Progenitor cell of endocrine pancreas (in vitro differentiated cells): ENCODE measurements around the gene ATP13A1. TPM values are rescaled to one million over a fixed set of nuclear protein-coding genes. Genes with fewer than 3 reads are reported as not detected.
"Not testable (repeated sequence)": the region's sequence is repeated elsewhere in the genome, so short reads cannot be mapped to it uniquely, and the experiment has no call there.

Experiments used
- DNase-seq: peaks from one replicate; pipeline ENCODE4 v3.0.0; 2021; ENCODE audit warnings: low spot score; ENCODE audit not compliant: unreplicated experiment
- H3K27ac Mint-ChIP-seq: 2 replicates; pipeline ENCODE4 v1.8.0; 2021; ENCODE audit warnings: mild to moderate bottlenecking, moderate library complexity, mixed read lengths
- H3K27me3 Mint-ChIP-seq: 2 replicates; pipeline ENCODE4 v1.8.0; 2021; ENCODE audit warnings: mixed read lengths
- H3K36me3 Mint-ChIP-seq: 2 replicates; pipeline ENCODE4 v1.8.0; 2022; ENCODE audit warnings: mixed read lengths; ENCODE audit not compliant: insufficient read depth
- H3K4me1 Mint-ChIP-seq: 2 replicates; pipeline ENCODE4 v1.8.0; 2021; ENCODE audit warnings: low read depth, mixed read lengths
- H3K4me3 Mint-ChIP-seq: 2 replicates; pipeline ENCODE4 v1.8.0; 2021; ENCODE audit warnings: low read depth, mild to moderate bottlenecking, moderate library complexity, mixed read lengths
- H3K9me3 Mint-ChIP-seq: 2 replicates; pipeline ENCODE4 v1.8.0; 2021; ENCODE audit warnings: low read depth, mixed read lengths
- CTCF ChIP-seq: fragments of 200-600 bp; sonication (generic); IDR thresholded peaks from one replicate; pipeline ENCODE4 v1.5.0; 2021; ENCODE audit warnings: antibody characterized with exemption, mild to moderate bottlenecking; ENCODE audit not compliant: unreplicated experiment
- total RNA-seq: library from RNA; stranded (reverse); gene quantifications from 2 replicates; pipeline ENCODE4 v1.2.1, GENCODE V29; 2021

ATP13A1 gene
- total RNA-seq, 1 donor from 2014 or later, result 81.1 TPM

GRCh38 chr19:19602136-19602712 is 61.3 kb downstream of the ATP13A1 start:
- no peak overlapping the region for H3K27ac Mint-ChIP-seq
- H3K4me1 Mint-ChIP-seq, result no peaks in the 10 kb centered on the region
- H3K9me3 Mint-ChIP-seq, result no peaks in the 10 kb centered on the region
- no peak for DNase-seq
- no peaks in the 10 kb centered on the region for H3K36me3 Mint-ChIP-seq
- H3K27me3 Mint-ChIP-seq, result no peaks in the 10 kb centered on the region
- H3K4me3 Mint-ChIP-seq, result no peak overlapping the region
- TF ChIP-seq CTCF, result no peak

- DNase-seq, result no peak
- no peaks in the 10 kb centered on the region for H3K9me3 Mint-ChIP-seq
- H3K27me3 Mint-ChIP-seq, result no peaks in the 10 kb centered on the region
- no peaks in the 10 kb centered on the region for H3K36me3 Mint-ChIP-seq
- H3K27ac Mint-ChIP-seq, result peak overlapping the region; percentile 5
- TF ChIP-seq CTCF, result no peak
- no peaks in the 10 kb centered on the region for H3K4me1 Mint-ChIP-seq
- no peak overlapping the region for H3K4me3 Mint-ChIP-seq
Observed at GRCh38 chr19:19600793-19601330, 62.6 kb downstream of the ATP13A1 start.

- not testable (repeated sequence) for H3K27ac Mint-ChIP-seq, DNase-seq, H3K9me3 Mint-ChIP-seq, H3K4me1 Mint-ChIP-seq, H3K27me3 Mint-ChIP-seq, H3K36me3 Mint-ChIP-seq, H3K4me3 Mint-ChIP-seq
Observed at GRCh38 chr19:19598728-19599451, 64.6 kb downstream of the ATP13A1 start.

- no peak for TF ChIP-seq CTCF
- Mint-ChIP-seq H3K4me3 (no peak overlapping the region), H3K27me3 (no peaks in the 10 kb centered on the region), H3K27ac (no peak overlapping the region), H3K4me1 (peaks cover 6% of the 10 kb centered on the region), H3K36me3 (no peaks in the 10 kb centered on the region), H3K9me3 (no peaks in the 10 kb centered on the region)
- DNase-seq, result no peak
Observed at GRCh38 chr19:19597809-19598306, 65.6 kb downstream of the ATP13A1 start.

Other genes with a start within 250 kb of the ATP13A1 start
- gene TSSK6, start 148.1 kb downstream of the ATP13A1 start, total RNA-seq, result 2.7 and 3.3 TPM in 2 replicates
- 346 and 347 TPM in 2 replicates for gene NDUFA13, start 147.5 kb downstream of the ATP13A1 start, total RNA-seq
- gene YJEFN3, start 134.8 kb downstream of the ATP13A1 start, total RNA-seq, result 22.6 and 27.6 TPM in 2 replicates
- gene CILP2, start 125.4 kb downstream of the ATP13A1 start, total RNA-seq, result 2.4 and 2.6 TPM in 2 replicates
- gene PBX4, start 45.0 kb downstream of the ATP13A1 start, total RNA-seq, result 5.0 and 5.2 TPM in 2 replicates
- 164 and 170 TPM in 2 replicates for gene LPAR2, start 35.5 kb downstream of the ATP13A1 start, total RNA-seq
- 29.2 and 30.5 TPM in 2 replicates for gene GMIP, start 20.0 kb downstream of the ATP13A1 start, total RNA-seq
- 15.3 and 15.6 TPM in 2 replicates for gene ZNF101, start 5.2 kb upstream of the ATP13A1 start, total RNA-seq
- gene ZNF14, start 69.4 kb upstream of the ATP13A1 start, total RNA-seq, result 10.5 and 12.4 TPM in 2 replicates
- 18.6 and 22.0 TPM in 2 replicates for gene ZNF506, start 158.1 kb upstream of the ATP13A1 start, total RNA-seq
- 50.0 and 59.4 TPM in 2 replicates for gene ZNF253, start 202.2 kb upstream of the ATP13A1 start, total RNA-seq
- 36.5 and 40.7 TPM in 2 replicates for gene ZNF93, start 237.3 kb upstream of the ATP13A1 start, total RNA-seq